RCC 7860 (cell line): Measurements from ENCODE around the gene NQO1.

Experiments
- DNase-seq: peaks from one replicate; pipeline ENCODE4 v3.0.0-alpha.2; 2015; ENCODE audit warnings: low spot score
- FAIRE-seq: peaks from 2 replicates; lab custom pipeline; 2012; peaks lifted over from hg19 to GRCh38; lab: Jason Lieb, UNC

NQO1 gene

DNA sequence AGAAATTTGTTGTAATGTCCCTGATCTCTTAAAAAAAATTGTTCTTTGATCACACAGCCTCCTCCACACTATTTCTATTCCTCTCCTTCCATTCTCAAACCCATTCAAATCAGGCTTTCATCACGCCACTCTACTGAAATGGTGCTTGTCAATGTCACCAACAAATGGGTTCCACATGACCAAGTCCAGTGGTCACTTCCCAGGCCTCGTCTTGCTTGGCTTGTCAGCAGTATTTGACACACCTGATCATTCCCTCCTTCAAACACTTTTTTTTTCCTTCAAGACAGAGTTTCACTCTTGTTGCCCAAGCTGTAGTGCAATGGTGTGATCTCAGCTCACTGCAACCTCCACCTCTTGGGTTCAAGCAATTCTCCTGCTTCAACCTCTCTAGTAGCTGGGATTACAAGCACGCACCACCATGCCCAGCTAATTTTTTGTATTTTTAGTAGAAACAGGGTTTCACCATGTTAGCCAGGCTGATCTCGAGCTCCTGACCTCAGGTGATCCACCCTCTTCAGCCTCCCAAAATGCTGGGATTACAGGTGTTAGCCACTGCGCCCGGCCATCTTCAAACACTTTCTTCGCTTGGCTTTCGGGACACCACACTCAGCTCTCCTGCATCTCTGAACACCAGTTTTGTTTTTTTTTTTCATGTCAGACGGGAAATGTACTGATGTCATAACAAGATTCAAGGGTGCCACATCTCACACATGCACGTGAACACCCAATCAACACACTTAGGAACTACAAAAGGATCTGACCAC is 18.3 kb downstream of the NQO1 start:
- no peak for FAIRE-seq
- no peak for DNase-seq

DNA sequence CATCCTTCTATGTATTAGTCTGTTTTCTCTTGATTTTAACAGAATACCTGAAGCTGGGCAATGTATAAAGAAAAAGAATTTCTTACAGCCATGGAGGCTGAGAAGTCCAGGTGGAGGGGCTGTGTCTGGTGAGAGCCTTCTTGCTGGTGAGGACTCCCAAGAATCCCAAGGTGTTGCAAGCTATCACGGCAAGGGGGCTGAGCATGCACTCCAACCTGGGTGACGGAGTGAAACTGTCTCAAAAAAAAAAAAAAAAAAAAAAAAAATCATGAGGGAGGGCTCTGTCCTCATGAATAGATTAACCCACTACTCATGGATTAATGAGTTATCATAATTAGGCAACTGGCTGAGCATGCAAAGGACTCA is 19.4 kb downstream of the NQO1 start:
- no peak for FAIRE-seq

DNA sequence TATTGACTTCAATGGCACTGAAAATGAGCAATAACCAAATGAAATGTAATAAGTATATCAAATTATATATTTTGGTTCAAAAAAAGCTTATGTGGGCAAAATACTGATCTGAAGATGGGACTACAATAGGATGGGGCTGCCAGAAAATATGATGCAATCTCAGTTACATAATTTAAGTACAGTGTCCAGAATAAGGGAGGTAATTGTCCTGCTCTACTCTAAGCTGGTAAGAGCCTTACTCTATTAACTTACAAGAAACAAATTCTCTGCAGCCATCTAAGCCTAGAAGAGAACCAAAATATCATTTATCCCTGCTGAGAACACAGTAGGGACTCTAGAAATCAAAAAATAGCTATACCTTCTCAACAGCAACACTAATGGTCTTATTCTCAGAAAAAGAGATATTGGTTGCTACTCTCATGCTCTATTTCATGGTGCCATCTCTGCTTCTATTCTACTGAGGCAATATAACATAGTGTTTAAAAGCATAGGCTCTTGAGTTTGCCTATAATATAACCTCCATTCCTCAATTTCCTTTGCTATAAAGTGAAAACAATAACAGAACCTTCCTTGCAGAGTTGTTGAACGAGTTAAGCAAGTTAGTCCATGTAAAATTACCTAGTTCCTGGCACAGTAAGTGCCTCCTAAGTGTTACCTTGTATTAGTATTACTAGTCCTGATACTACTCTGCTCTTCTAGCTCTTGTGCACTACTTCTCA is 19.9 kb downstream of the NQO1 start:
- DNase-seq (no peak), FAIRE-seq (no peak)

More for the DNA sequence above, 19.4 kb downstream of the NQO1 start:
- DNase-seq = no peak

DNA sequence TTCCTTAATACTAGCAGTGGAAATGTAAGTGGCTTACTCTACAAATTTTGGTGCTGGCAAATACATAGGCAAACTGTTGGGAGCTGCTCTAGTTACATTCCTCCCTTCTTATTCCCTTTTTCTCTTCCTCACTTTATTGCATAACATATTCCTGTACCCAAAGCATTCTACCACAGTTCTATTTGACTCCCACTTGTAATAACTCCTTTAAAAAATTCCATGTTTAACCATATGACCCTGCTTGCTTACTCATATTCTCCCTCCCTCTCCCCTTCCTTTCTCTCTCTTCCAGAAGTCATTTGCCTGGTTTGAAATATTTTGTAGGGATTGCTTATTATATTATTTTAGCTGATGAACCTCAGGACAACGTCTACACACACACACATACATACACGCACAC is 22.7 kb downstream of the NQO1 start:
- DNase-seq (no peak), FAIRE-seq (no peak)

DNA sequence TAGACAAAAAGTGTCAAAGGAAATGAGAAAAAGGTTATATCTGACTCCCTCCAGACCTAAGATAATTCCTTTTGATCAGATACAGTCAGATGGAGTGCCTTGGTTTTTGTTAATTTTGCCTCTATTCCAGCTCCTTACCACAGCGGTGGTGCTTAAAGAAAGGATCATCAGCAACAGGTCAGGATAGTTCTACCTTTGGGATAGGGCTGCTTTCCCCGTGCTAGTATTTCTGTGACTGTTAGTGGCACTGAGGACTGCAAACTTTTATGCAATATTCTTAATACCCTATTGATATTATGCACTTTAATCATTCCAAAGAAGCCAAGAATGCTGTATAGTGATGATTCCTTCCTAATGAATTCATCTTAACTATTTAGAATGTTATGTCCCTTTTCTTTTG is 24.5 kb downstream of the NQO1 start:
- no peak for FAIRE-seq
- no peak for DNase-seq

DNA sequence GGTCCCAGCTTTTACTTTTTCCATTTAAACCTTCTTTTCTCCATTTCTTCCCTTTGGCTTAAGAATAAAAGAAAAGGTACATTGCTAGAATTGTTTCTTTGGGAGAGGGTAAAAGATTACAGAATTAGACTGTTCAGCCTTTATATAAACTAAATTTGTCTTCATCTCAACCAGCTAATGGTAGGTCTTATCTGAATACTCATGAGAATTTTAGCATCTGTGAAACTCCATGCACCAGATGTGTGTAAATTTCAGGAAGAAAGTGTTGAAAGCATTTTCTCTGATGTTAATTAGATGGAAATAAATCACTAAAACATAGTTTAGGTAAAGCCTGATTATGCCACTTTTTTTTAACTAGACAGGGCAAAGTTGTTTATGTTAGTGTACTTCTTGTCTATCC is 24.9 kb downstream of the NQO1 start:
- DNase-seq (no peak), FAIRE-seq (no peak)

DNA sequence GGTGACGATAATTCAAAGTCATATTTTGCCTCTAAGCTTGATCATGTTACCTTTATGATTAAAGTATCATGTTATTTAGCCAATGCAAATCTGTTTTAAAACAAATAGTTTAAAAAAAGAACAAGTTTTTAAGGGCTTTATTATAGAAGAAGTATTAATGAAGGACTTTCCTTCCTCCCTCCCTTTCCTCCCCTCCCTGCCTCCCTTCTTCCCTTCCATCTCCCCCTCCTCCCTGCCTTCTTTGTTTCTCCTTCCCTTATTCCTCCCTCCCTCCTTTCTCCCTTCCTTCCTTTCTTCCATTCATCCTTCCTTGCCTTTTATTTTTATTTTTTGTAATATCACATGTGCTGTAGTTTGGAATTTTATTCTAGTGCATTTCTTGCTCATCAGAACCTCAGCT is 26.4 kb downstream of the NQO1 start:
- DNase-seq (no peak), FAIRE-seq (no peak)

DNA sequence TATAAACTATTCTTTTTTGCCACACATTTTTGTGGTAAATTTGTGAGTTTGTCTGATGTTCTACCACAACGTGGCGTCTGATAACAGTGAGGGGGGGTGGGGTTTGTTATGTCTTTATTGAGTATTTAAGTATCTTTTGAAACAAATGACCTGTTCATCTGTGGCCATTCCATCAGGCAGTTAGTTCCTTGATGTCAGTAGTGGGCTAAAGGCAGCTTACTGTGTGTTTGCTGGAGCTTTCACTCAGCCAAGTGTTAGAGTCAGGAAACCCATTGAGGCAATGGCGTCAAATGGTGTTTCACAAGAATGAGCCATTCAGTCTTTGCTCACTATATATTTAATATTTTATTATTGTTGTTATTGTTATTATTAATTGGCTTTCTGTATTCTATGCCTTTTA is 28.0 kb downstream of the NQO1 start:
- DNase-seq (no peak), FAIRE-seq (no peak)

DNA sequence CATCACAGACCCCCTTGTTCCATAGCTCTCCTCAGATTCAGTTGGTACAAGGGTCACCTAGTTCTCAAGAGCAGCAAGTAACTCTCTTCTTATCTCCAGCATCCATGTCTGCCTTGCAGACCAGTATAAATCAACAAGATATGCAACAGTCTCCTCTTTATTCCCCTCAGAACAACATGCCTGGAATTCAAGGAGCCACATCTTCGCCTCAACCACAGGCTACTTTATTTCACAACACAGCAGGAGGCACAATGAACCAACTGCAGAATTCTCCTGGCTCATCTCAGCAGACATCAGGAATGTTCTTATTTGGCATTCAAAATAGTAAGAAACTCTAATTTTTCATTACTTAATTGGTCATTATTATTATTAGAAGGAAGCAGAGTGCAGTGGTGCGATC is 32.4 kb downstream of the NQO1 start:
- FAIRE-seq (no peak), DNase-seq (no peak)

DNA sequence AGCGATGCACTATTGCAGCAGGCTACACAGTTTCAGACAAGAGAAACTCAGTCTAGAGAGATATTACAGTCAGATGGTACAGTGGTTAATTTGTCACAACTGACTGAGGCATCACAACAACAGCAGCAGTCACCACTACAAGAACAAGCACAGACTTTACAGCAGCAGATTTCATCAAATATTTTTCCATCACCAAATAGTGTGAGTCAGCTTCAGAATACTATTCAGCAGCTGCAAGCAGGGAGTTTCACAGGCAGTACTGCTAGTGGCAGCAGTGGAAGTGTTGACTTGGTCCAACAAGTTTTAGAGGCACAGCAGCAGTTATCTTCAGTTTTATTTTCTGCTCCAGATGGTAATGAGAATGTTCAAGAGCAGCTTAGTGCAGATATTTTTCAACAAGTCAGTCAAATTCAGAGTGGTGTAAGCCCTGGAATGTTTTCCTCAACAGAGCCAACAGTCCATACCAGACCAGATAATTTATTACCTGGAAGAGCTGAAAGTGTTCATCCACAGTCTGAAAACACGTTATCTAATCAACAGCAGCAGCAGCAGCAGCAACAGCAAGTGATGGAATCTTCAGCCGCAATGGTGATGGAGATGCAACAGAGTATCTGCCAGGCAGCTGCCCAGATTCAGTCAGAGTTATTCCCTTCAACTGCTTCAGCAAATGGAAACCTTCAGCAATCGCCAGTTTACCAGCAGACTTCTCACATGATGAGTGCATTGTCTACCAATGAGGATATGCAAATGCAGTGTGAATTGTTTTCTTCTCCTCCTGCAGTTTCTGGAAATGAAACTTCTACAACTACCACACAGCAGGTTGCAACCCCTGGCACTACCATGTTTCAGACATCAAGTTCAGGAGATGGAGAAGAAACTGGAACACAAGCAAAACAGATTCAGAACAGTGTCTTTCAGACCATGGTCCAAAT is 34.1 kb downstream of the NQO1 start:
- FAIRE-seq = no peak

DNA sequence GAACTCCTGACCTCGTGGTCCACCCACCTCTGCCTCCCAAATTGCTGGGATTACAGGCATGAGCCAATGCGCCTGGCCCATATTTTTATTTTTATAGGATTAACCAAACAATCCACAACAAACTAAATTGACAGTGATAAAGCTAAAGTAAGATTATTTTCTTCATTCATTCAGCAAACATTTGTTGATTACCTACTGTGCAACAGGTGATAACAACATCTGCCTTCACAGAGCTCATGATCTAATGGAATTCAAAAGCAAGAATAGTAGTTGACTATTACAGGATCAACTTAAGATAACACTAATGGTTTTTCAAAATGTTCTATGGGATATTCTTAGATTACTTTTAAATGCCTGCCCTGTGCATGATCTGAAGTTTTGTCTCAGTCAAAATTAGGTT is 37.8 kb downstream of the NQO1 start:
- FAIRE-seq = no peak
- no peak for DNase-seq

More for the DNA sequence above, 34.1 kb downstream of the NQO1 start:
- no peak for DNase-seq

DNA sequence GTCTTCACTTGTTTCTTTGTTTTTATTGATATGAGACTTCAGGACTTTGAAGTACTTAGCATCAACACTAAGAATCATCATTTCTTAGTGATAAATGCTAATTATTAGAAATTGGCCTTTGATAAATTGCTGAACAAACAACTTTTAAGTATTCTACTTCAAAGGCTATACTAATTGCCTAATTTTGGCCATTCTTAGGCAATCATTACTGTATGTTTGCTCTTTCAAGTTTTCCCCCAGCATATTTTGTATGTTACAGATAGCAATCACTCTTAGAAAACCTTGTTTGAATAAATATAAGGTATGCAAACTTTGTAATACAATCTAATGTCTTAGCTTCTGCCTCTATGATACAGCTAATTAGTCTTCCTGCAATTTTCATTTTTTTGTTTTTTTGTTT is 46.0 kb downstream of the NQO1 start:
- DNase-seq = no peak
- no peak for FAIRE-seq

DNA sequence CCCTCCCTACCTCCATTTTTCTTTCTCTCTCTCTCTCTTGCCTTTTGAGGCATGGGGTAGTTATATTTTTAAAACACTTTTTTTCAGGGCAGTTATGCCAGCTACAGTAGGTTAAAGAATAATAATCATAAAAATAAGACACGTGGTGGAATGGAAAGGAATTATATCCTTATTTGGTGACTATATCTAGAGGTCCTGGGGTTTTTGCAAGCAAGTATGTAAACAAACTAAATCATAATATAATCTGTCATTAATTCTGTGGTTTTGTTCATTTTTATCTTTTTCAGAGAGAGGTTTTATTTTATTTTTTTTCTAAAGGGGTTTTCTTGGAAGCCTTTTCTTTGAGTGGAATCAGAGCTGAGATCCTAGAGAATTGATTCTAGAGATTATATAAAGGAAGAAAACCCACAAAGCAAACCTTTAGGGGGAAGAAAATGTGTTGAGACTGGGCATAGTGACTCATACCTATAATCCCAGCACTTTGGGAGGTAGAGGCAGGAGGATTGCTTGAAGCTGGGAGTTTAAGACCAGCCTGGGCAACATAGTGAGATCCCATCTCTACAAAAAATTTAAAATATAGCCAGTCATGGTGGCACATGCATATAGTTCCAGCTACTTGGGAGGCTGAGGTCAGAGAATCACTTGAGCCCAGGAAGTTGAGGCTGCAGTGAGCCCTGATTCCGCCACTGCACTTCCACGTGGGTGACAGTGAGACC is 53.2 kb downstream of the NQO1 start:
- FAIRE-seq = no peak
- DNase-seq = no peak

DNA sequence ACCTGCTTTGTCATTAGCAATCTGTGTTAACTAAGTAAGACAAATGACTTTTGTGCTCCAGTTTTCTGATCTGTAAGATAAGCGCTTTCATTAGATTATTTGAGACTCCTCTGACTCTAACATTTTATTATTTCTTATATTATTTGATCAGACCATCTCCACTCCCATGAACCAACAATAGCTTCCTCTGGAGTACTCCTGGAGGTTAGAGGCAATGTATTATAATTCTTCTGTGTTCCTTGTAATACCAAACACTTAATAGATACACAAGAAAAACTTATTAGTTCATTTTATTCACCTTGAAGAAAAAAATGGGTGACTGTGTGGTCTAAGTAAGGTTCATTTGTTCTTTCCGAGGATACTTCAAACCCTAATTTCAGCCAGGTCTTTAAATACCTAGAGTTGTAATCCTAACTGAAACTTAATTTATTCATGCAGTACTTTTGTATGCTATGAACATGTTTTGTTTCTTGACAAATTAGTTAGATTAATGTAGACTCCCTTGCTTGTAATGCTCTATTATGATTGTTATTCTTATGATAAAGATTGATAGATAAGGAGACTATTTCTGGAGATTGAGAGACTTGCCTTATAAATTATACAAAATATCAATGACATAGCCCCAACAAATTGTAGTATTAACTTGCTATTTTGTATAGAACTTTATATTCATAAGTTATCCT is 53.9 kb downstream of the NQO1 start:
- no peak for FAIRE-seq
- DNase-seq = no peak

DNA sequence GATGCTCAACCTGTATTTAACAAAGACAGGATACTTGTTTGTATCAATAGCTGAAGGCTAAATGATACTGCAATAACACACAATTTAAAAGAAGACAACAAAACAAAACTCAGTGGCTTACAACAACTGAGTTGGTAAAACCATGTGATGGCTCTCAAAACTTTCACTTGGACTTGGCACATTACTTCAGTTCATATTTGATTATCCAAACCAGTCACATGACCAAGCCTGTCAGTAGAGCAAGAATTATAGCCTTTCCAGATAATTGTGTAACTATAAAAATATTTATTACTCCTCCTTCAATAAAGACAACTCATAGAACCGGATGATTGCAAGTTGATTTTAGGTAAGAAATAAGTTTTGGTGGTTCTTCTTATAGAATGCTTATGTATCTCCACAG is 56.8 kb downstream of the NQO1 start:
- DNase-seq (no peak), FAIRE-seq (no peak)

DNA sequence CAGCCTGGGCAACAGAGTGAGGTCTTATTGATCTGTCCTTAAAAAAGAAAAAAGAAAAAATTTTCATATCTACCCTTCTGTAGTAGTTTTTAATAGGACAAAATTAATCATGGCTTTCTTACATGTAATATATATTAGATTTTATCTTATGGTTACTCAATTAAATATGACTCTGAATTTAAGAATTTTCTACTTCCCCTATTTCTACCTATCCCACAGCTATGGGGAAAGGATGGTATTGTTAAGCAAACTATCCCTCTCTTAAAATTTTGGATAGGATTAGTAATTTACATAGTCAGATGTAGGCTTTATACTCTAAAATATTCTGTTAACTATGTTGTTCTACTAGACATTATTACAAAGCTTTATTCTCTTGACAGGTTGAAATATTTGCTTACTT is 62.5 kb downstream of the NQO1 start:
- FAIRE-seq = no peak
- no peak for DNase-seq

DNA sequence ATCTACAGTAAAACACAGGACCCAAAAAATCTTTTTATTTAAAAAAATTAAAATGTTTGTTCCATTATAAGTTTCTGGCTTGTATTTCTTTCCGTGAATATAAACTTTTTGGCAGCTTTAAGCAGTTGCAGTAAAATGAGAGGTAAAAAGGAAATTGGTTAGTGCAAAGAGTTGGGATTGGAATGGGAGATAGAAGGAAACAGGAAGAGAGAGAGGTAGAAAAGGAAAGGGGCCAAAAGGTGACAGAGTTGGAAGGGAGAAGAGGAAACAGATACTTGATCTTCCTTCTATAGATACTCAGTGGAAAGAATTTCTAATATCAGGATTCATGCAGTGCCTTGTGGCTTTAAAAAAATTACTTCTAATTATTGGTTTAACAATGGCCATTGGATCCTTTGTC is 63.5 kb downstream of the NQO1 start:
- DNase-seq (no peak), FAIRE-seq (no peak)

DNA sequence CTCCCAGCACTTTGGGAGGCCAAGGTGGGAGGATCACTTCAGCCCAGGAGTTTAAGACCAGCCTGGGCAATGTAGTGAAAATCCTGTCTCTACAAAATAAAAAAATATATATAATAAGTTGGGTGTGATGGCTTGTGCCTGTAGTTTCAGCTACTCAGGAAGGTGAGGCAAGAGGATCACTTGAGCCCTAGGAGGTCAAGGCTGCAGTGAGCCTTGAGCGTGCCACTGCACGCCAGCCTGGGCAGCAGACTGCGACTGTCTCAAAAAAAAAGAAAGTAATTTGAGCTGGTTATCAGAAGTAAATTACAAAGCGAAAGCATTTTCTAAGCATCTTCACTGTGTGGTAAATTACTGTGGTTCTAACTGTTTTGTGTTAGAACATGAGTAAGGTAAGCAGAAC is 66.2 kb downstream of the NQO1 start:
- FAIRE-seq = no peak
- DNase-seq = no peak
